ENCODE results near the gene EMILIN3.

Gene EMILIN3

GRCh38 chr20:41408986-41409385 is 42.4 kb upstream of the EMILIN3 start:
- no peak overlapping the region for H3K4me3 ChIP-seq (ENCODE audit: low read depth, low read length)
- TF ChIP-seq MYC (IDR thresholded peaks at IDR 0.05; ENCODE audit: low read depth, low read length), result no peak
- TF ChIP-seq POLR2A (IDR thresholded peaks at IDR 0.05; ENCODE audit: extremely low read depth, insufficient read length), result no peak
- peak; percentile 5; the same call in 1 of the 2 replicates for TF ChIP-seq MAX (IDR thresholded peaks at IDR 0.05; ENCODE audit: low read depth, low read length)
- TF ChIP-seq CTCF (IDR thresholded peaks at IDR 0.05; ENCODE audit: low read depth, low read length), result no peak
- peak; percentile 82 for DNase-seq (ENCODE audit: low read depth)

GRCh38 chr20:41408156-41408794 is 41.7 kb upstream of the EMILIN3 start:
- DNase-seq (ENCODE audit: low read depth), result peak; percentile 88
- no peak for TF ChIP-seq MYC (IDR thresholded peaks at IDR 0.05; ENCODE audit: low read depth, low read length)
- no peak for TF ChIP-seq CTCF (IDR thresholded peaks at IDR 0.05; ENCODE audit: low read depth, low read length)
- no peak for TF ChIP-seq POLR2A (IDR thresholded peaks at IDR 0.05; ENCODE audit: extremely low read depth, insufficient read length)
- no peak for TF ChIP-seq MAX (IDR thresholded peaks at IDR 0.05; ENCODE audit: low read depth, low read length)
- no peak overlapping the region for H3K4me3 ChIP-seq (ENCODE audit: low read depth, low read length)

- TF ChIP-seq MAX (IDR thresholded peaks at IDR 0.05; ENCODE audit: low read depth, low read length), result no peak
- no peak for TF ChIP-seq POLR2A (IDR thresholded peaks at IDR 0.05; ENCODE audit: extremely low read depth, insufficient read length)
- no peak for TF ChIP-seq CTCF (IDR thresholded peaks at IDR 0.05; ENCODE audit: low read depth, low read length)
- TF ChIP-seq MYC (IDR thresholded peaks at IDR 0.05; ENCODE audit: low read depth, low read length), result no peak
- H3K4me3 ChIP-seq (ENCODE audit: low read depth, low read length), result no peak overlapping the region
- no peak for DNase-seq (ENCODE audit: low read depth)
Measured at GRCh38 chr20:41407607-41408006, 41.0 kb upstream of the EMILIN3 start.

GRCh38 chr20:41406896-41407444 is 40.4 kb upstream of the EMILIN3 start:
- no peak for DNase-seq (ENCODE audit: low read depth)
- TF ChIP-seq MAX (IDR thresholded peaks at IDR 0.05; ENCODE audit: low read depth, low read length) (no peak), POLR2A (IDR thresholded peaks at IDR 0.05; ENCODE audit: extremely low read depth, insufficient read length) (no peak), CTCF (IDR thresholded peaks at IDR 0.05; ENCODE audit: low read depth, low read length) (no peak), MYC (IDR thresholded peaks at IDR 0.05; ENCODE audit: low read depth, low read length) (no peak)
- no peak overlapping the region for H3K4me3 ChIP-seq (ENCODE audit: low read depth, low read length)

- TF ChIP-seq MYC (IDR thresholded peaks at IDR 0.05; ENCODE audit: low read depth, low read length) (no peak), POLR2A (IDR thresholded peaks at IDR 0.05; ENCODE audit: extremely low read depth, insufficient read length) (no peak), MAX (IDR thresholded peaks at IDR 0.05; ENCODE audit: low read depth, low read length) (no peak), CTCF (IDR thresholded peaks at IDR 0.05; ENCODE audit: low read depth, low read length) (no peak)
- no peak overlapping the region for H3K4me3 ChIP-seq (ENCODE audit: low read depth, low read length)
- no peak for DNase-seq (ENCODE audit: low read depth)
Measured at GRCh38 chr20:41406353-41406752, 39.7 kb upstream of the EMILIN3 start.
